GM19238 (cell line): Measurements from ENCODE around the gene NEAT1.
A peak's percentile ranks its signal among the peaks of the same experiment; 100 is the strongest.

Experiments
- DNase-seq: peaks from one replicate; pipeline ENCODE4 v3.0.0; 2011; ENCODE audit warnings: low spot score; ENCODE audit not compliant: insufficient read length

The NEAT1 gene

DNA sequence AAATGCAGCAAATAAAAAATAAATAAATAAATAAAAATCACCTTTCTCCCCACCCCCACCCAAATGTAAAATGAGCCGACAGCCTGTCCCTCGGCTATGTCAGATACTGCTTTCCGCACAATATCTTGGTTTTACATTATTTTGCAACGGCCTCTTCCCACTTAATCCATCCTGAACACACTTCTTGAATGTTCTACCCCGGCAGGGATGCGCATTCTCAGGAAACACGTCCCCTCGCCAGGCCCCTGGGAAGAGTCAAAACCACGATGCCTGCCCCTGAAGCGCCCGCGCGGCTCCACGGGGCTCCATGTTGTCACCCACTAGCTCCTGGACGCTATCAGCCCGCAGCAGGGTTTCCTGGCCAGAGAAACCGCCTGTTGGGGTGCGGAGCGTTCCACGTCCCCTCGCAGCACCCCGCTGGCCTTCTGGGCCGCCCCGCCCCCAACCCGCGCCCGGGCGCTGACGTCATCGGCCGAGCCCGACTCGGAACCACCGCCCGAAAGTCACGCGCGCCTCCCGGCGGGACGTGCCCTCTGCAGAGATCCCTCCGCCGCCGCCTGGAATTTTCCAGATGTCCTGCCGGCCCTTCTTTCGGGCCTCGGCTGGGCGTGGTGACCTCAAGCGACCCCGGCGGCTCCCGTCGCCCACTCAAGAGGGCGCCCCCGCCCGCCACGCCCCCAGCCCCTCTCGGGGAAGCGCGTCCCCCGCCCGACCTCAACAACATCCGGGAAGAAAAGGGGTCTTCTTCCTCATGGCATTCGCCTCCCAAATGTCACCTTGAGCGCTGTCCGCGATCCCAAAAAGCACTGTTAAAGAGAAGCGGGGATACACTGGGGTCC is 585 bp upstream of the NEAT1 start:
- peak; percentile 31 for DNase-seq

DNA sequence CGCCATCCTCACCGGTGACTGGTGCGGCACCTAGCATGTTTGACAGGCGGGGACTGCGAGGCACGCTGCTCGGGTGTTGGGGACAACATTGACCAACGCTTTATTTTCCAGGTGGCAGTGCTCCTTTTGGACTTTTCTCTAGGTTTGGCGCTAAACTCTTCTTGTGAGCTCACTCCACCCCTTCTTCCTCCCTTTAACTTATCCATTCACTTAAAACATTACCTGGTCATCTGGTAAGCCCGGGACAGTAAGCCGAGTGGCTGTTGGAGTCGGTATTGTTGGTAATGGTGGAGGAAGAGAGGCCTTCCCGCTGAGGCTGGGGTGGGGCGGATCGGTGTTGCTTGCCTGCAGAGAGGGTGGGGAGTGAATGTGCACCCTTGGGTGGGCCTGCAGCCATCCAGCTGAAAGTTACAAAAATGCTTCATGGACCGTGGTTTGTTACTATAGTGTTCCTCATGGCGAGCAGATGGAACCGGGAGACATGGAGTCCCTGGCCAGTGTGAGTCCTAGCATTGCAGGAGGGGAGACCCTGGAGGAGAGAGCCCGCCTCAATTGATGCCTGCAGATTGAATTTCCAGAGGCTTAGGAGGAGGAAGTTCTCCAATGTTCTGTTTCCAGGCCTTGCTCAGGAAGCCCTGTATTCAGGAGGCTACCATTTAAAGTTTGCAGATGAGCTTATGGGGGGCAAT is 1.1 kb downstream of the NEAT1 start:
- no peak for DNase-seq

DNA sequence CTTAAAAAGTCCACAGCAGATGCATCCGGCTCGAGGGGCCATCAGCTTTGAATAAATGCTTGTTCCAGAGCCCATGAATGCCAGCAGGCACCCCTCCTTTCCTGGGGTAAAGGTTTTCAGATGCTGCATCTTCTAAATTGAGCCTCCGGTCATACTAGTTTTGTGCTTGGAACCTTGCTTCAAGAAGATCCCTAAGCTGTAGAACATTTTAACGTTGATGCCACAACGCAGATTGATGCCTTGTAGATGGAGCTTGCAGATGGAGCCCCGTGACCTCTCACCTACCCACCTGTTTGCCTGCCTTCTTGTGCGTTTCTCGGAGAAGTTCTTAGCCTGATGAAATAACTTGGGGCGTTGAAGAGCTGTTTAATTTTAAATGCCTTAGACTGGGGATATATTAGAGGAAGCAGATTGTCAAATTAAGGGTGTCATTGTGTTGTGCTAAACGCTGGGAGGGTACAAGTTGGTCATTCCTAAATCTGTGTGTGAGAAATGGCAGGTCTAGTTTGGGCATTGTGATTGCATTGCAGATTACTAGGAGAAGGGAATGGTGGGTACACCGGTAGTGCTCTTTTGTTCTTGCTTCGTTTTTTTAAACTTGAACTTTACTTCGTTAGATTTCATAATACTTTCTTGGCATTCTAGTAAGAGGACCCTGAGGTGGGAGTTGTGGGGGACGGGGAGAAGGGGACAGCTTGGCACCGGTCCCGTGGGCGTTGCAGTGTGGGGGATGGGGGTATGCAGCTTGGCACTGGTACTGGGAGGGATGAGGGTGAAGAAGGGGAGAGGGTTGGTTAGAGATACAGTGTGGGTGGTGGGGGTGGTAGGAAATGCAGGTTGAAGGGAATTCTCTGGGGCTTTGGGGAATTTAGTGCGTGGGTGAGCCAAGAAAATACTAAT is 1.9 kb downstream of the NEAT1 start:
- DNase-seq = no peak

DNA sequence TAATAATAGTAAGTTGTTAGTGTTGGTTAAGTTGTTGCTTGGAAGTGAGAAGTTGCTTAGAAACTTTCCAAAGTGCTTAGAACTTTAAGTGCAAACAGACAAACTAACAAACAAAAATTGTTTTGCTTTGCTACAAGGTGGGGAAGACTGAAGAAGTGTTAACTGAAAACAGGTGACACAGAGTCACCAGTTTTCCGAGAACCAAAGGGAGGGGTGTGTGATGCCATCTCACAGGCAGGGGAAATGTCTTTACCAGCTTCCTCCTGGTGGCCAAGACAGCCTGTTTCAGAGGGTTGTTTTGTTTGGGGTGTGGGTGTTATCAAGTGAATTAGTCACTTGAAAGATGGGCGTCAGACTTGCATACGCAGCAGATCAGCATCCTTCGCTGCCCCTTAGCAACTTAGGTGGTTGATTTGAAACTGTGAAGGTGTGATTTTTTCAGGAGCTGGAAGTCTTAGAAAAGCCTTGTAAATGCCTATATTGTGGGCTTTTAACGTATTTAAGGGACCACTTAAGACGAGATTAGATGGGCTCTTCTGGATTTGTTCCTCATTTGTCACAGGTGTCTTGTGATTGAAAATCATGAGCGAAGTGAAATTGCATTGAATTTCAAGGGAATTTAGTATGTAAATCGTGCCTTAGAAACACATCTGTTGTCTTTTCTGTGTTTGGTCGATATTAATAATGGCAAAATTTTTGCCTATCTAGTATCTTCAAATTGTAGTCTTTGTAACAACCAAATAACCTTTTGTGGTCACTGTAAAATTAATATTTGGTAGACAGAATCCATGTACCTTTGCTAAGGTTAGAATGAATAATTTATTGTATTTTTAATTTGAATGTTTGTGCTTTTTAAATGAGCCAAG is 2.7 kb downstream of the NEAT1 start:
- no peak for DNase-seq

DNA sequence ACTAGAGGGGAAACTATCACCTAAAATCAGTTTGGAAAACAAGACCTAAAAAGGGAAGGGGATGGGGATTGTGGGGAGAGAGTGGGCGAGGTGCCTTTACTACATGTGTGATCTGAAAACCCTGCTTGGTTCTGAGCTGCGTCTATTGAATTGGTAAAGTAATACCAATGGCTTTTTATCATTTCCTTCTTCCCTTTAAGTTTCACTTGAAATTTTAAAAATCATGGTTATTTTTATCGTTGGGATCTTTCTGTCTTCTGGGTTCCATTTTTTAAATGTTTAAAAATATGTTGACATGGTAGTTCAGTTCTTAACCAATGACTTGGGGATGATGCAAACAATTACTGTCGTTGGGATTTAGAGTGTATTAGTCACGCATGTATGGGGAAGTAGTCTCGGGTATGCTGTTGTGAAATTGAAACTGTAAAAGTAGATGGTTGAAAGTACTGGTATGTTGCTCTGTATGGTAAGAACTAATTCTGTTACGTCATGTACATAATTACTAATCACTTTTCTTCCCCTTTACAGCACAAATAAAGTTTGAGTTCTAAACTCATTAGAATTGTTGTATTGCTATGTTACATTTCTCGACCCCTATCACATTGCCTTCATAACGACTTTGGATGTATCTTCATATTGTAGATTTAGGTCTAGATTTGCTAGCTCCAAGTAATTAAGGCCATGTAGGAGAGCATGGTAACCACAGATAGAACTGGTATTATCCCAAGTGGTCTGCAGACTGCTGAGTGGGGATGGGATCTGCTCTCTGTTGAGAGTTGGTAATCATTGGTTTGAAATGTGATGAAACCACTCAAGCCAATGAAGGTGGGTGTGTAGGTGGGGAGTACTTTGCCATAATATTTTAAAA is 3.6 kb downstream of the NEAT1 start:
- no peak for DNase-seq

DNA sequence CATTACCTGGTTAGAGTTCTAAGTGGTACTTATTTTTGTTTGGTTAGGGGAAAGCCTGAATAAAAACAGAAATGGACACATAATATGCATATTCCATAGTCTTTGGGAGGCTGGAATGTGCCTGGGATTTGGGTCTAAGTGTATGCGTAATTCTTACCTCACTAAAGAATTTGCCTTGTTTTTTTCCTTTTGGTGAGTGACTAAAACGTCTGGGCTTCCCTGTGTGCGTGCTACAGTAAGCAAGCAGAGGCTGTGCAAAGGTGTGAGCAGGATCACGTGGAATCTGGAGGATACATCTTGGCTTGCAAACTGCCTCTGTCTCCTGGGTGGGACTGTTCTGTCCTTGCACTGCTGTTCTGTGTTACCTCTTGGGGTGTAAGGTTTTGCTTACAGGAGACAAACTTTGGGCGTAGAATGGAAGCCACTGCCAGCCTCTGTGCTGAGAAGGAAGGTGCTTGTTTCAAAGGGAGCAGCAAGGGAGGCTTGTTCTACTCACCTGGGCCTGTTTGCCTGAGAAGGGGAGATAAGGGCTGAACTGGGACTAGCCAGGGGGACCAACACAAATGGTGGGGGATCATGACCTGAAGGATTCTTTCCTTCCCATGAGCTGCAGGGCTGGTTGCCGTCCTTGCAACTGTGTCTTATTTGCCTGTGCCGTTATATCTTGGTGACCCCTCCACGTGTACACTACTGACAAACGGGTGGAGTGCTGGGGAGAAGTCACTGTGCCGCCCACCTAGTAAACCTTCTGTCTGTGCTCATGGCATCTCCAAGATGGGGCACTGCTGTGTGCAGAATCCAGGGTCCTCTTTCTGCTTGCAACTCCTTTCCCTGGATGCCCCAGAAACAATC is 4.5 kb downstream of the NEAT1 start:
- no peak for DNase-seq

DNA sequence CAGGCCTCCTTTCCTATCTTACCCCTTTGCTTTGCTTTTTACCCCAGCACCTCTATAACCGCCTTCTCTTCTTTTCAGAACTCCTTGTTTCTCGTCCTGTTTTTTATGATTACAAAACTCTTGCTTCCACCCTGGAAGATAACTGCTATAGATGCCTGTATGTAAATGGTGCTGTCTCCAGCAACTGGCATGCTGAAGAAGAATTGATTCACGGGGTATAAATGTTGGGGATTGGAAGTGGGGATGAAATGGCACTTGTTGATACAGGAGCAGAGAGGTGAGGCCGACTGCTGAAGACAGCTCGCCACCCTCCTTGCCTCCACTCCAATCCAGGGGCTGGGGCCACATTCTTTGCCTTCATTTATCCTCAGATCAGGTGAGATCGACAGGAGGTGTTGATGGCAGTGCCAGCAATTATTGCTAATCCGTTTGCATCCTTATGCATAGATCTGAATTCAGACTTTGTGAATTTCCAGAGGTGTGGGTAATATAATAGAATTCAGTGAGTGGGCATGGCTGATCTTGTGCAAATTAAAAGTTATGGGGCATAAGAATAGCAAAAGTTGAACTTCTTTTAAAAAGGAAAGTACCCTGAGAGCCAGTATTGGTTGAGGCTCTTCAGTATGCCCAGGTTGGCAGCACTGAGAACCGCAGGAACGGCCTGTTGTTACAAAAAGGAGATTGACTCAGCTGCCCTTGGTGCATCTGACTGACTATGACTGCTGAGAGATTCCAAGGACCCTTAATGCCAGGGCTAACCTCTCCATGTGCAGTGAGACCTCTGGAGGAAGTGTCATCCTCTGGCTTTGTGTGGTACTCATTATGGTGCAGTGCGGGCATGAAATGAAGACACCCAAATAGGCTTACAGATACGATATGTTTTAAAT is 5.3 kb downstream of the NEAT1 start:
- no peak for DNase-seq

DNA sequence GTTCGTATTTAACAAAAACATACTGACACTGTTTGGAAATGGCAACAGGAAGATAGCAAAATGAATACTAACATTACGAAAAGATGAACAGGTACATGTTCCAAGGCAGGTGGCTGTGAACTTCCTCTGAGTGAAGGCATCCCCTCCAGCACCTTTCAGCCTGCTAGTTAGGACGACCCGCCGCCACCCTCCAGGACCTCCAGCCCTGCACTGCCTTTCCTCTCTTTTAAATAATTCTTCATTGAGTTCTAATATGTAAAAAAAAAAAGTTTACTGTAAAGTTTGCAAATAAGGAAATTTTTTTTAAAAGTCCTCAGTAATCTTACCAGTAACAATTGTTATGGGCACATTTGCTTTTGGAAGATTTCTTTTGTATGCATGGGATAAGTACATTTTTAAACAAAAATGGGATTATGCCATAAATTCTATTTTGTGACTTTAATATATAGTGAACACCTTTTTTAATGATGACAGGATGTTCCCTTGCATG is 6.0 kb downstream of the NEAT1 start:
- DNase-seq = no peak

DNA sequence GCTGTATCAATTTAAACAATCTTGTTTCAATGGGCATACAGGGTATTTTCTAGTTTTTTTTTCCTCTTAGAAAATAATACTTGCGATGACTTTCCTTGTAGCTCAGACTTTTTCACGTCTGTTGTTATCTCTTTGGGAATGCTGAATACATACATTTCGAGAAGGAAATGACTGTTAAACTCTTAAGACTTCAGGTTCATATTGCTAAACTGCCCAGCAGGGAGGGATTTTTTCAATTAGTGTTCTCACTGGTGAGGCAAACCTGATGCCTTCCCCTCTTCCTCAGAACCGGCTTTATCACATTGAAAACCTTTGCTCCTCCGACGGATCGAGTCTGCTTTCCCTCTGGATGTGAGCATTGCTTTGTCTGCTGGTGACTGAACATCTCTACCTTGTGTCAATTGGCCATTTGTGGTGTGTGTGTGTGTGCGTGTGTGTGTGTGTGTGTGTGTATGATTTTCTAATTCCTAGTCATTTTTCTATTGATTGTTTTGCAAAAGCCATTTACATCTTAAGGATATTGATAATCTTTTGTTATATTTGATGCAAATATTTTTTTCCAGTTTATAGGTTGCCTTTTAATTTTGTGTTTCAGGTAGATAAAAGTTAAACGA is 6.6 kb downstream of the NEAT1 start:
- DNase-seq = no peak

DNA sequence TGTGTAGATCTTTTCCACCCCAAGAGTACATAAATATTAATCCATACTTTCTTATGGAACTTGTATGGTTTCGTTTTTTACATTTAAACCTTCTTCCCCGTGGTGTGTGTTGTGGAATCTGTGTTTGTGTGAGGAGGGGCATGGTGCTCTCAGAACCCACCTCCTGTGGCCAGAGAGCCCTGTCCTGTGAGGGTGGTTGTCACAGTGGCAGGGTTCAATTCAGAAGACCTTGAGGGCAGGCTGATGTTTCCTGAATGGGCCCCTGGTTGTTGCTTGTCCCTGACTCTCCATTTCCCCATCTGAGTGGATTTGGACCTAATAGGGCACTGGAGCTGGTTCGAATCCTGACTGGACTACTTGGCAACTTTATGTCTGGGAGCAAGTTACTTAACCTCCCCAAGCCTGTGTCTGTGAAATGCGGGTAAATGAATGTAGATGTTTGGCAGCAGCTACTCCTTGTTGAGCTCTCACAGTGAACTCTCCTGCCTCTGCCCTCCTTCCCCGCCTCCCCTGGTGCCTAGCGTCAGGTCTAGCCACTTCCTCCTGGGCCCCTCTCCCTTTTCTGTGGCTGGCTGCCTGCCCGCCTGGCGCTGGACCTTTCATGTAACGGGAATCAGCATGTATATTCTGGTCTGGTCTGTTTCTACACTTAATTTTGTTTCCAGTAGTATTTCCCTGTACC is 7.3 kb downstream of the NEAT1 start:
- DNase-seq = no peak

DNA sequence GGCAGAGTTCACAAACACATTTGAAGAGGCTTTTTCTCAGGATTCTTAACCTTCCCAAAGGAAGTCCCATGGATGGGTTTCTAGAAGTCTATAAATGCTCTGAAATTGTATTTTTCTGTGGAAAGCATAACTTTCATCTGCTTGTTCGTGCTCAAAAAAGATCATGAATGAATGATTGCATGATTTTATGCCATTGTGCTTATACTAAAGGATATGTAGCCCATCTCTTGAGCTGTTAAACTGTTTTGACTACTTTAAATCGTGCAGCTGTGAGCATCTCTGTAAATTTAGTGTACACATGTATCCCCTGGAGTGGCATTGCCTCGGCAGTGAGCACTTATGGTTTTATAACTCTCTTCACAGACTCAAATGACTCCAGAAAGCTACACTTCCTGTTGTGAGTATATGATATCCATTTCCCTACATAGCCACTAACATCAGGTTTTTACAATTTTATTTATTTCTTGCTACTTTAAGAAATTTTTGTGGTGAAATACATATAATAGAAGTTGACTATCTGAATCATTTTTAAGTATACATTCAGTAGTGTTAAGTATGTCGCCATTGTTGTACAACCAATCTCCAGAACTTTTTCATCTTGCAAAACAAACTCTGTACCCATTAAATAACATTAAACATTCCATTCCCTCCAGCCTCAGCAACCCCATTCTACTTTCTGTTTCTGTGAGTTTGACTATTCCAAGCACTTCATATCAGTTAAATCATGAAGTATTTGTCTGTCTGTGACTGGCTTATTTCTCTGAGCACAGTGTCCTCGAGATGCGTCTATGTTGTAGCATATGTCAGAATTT is 8.0 kb downstream of the NEAT1 start:
- no peak for DNase-seq

DNA sequence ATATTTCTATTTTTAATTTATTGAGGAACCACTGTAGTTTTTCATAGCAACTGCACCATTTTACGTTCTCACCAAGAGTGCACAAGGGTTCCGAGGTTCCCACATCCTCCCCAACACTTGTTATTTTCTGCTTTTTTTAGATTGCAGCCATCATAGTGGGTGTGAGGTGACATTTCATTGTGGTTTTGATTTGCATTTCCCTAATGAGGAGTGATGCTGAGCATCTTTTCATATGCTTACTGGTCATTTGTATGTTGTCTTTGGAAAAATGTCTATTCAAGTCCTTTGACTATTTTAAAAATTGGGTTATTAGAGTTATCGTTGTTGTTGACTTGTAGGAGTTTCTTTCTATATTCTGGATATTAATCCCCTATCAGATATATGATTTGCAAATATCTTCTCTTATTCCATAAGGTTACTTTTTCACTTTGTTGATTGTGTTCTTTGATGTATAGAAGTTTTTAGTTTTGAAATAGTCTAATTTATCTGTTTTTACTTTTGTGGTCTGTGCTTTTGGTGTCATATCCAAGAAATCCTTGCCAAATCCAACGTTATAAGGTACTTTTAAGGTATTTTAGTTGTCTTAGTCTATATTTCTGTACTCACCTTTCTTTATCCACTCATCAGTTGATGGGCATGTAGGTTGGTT is 9.0 kb downstream of the NEAT1 start:
- no peak for DNase-seq

DNA sequence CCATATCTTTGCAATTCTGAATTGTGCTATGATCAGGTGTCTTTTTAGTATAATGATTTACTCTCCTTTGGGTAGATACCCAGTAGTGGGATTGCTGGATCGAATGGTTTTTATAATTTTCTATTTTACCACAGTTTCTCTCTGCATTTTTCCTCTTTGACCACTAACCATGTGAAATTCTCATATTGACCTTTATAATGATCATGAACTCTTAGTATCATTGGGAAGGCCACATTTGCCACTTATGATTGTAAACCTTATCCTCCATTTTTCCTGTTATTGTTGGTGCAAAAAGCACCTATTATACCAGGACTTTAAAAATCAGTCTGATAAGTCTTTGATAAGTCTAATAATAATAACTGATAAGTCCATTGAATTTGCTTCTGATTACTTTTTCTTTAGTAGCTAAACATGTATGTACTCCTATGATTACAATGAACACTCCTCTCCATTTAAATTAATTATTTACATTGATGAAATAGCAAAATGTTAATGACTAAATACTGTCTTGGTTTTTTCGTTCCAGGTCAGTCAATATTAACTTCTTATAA is 9.6 kb downstream of the NEAT1 start:
- no peak for DNase-seq

DNA sequence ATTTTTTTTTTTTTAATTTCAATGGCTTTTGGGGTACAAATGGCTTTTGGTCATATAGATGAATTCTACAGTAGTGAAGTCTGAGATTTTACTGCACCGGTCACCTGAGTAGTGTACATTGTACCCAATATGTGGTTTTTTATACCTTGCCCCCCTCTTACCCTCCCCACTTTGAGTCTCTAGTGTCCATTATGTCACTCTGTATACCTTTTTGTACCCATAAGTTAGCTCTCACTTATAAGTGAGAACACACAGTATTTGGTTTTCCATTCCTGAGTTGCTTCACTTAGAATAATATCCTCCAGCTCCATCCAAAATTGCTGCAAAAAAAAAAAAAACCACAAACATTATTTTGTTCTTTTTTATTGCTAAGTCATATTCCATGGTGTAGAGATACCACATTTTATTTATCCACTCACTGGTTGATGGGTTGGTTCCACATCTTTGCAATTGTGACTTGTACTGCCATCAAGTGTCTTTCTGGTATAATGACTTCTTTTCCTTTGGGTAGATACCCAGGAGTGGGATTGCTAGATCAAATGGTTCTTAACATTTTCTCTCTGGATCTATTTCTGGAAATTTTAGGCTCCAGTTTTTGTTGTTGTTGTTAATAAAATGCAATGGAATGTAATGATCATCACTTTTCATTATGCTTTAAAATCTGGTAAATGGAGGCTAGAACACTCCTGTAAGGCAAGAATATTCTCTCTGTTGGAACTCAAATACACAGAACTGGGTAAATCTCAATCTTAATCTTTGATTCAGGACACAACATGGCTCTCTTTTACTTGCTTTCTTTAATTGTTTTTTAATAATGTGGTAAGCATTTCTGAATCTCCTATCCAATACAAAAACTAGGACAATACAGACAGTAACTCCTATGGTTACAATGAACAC is 10.3 kb downstream of the NEAT1 start:
- DNase-seq = no peak
